Activated CD4-positive, alpha-beta T cell treated with anti-CD3 and anti-CD28 coated beads, Interleukin-10, Interleukin-2, amounts not matched to agents 100 ng/mL and 50 ng/mL, durations not matched to agents 16 hours and 8 hours (primary cell): ENCODE results near the gene UBE2G2.
"Not testable (repeated sequence)": the region's sequence is repeated elsewhere in the genome, so short reads cannot be mapped to it uniquely, and the experiment has no call there.

Experiments
- DNase-seq: peaks from one replicate; pipeline ENCODE4 v3.0.0-alpha.2; 2020

UBE2G2 gene

GRCh38 chr21:44835647-44835973 lies 34.0 kb upstream of the UBE2G2 start:
- DNase-seq: no peak

- DNase-seq: no peak
Observed at GRCh38 chr21:44834951-44835646, 33.5 kb upstream of the UBE2G2 start.

GRCh38 chr21:44834231-44834950 lies 32.8 kb upstream of the UBE2G2 start:
- no peak for DNase-seq

GRCh38 chr21:44833663-44834062 lies 32.0 kb upstream of the UBE2G2 start:
- no peak for DNase-seq

- DNase-seq: not testable (repeated sequence)
Observed at GRCh38 chr21:44832516-44833255, 31.1 kb upstream of the UBE2G2 start.

- no peak for DNase-seq
Observed at GRCh38 chr21:44831227-44831860, 29.7 kb upstream of the UBE2G2 start.

GRCh38 chr21:44829507-44830092 lies 28.0 kb upstream of the UBE2G2 start:
- no peak for DNase-seq

GRCh38 chr21:44828362-44829056 lies 26.9 kb upstream of the UBE2G2 start:
- DNase-seq: no peak

GRCh38 chr21:44823179-44823660 lies 21.6 kb upstream of the UBE2G2 start:
- no peak for DNase-seq

- DNase-seq: no peak
Observed at GRCh38 chr21:44822484-44823178, 21.0 kb upstream of the UBE2G2 start.

- no peak for DNase-seq
Observed at GRCh38 chr21:44820851-44821250, 19.2 kb upstream of the UBE2G2 start.

- no peak for DNase-seq
Observed at GRCh38 chr21:44819283-44820243, 17.9 kb upstream of the UBE2G2 start.

- no peak for DNase-seq
Observed at GRCh38 chr21:44818640-44819011, 17.0 kb upstream of the UBE2G2 start.

GRCh38 chr21:44817914-44818639 lies 16.5 kb upstream of the UBE2G2 start, which contains the start of gene SUMO3:
Gene SUMO3, minus strand, starts transcription at chr21:44818062. Its CDS starts 94 bp downstream, at chr21:44817968.
- DNase-seq: peak; percentile 87

GRCh38 chr21:44817506-44817880 lies 15.9 kb upstream of the UBE2G2 start:
- DNase-seq: peak; percentile 96

GRCh38 chr21:44816761-44817505 lies 15.3 kb upstream of the UBE2G2 start:
- DNase-seq: no peak

- no peak for DNase-seq
Observed at GRCh38 chr21:44815852-44816628, 14.4 kb upstream of the UBE2G2 start.

GRCh38 chr21:44815225-44815624 lies 13.6 kb upstream of the UBE2G2 start:
- DNase-seq: no peak
